ENCODE data around the gene GRIP1.

GRCh38 chr12:66714709-66715108, 35.8 kb upstream of the GRIP1 start:
- TF ChIP-seq CTCF (IDR thresholded peaks at IDR 0.05 in 4 of 5, conservative IDR thresholded peaks at IDR 0.05 in 1 of 5) (no peak), POLR2A (IDR thresholded peaks at IDR 0.05) (no peak)
